Right lobe of liver (tissue), 6 donors: ENCODE data around the gene CCL21. TPM values are rescaled to one million over a fixed set of nuclear protein-coding genes. Genes with fewer than 3 reads are reported as not detected.
"Not testable (repeated sequence)": the region's sequence is repeated elsewhere in the genome, so short reads cannot be mapped to it uniquely, and the experiment has no call there.

Source experiments
- ATAC-seq, 4 donors: fragments of 200-7000 bp; cut with Tn5 transposase; one replicate each; pipeline ENCODE4 v1.9.1; 2020; ENCODE audit warnings: mild to moderate bottlenecking in 4 of 4, moderate library complexity in 4 of 4
- DNase-seq, 3 donors: peaks; one replicate each; pipeline ENCODE4 v3.0.0-alpha.2; 2020
- H3K27ac ChIP-seq, 3 donors: fragments of 200-600 bp; one replicate each; pipeline ENCODE4 v1.8.0; 2022
- H3K27me3 ChIP-seq, 2 donors: fragments of 200-600 bp; one replicate each; pipeline ENCODE4 v1.8.0; 2022
- H3K36me3 ChIP-seq, 4 donors: fragments of 200-600 bp; sonication (generic) in 1 of 4; one replicate each; pipeline versions ENCODE4 v1.5.1 to v1.8.0; 2017 to 2022; ENCODE audit warnings: control low read depth in 1 of 4
- H3K4me1 ChIP-seq, 4 donors: fragments of 200-600 bp; sonication (generic) in 1 of 4; one replicate each; pipeline versions ENCODE4 v1.5.1 to v1.8.0; 2017 to 2022; ENCODE audit warnings: control low read depth in 1 of 4
- H3K4me3 ChIP-seq, 3 donors: fragments of 200-600 bp; one replicate each; pipeline ENCODE4 v1.8.0; 2022
- H3K9me3 ChIP-seq, 4 donors: fragments of 200-600 bp; sonication (generic) in 1 of 4; one replicate each; pipeline versions ENCODE4 v1.5.1 to v1.8.0; 2017 to 2022; ENCODE audit warnings: control low read depth in 1 of 4
- POLR2A ChIP-seq: fragments of 450-650 bp; IDR thresholded peaks from one replicate; pipeline ENCODE4 v1.6.1; 2017; ENCODE audit warnings: antibody characterized with exemption, mild to moderate bottlenecking
- WGBS: methylation state at CpG from one replicate; pipeline ENCODE4 v1.1.6; 2018; ENCODE audit warnings: low coverage, low lambda C conversion rate; ENCODE audit not compliant: insufficient coverage; ENCODE audit errors: missing lambda C conversion rate; 5-methylcytosine and 5-hydroxymethylcytosine counted together
- intact Hi-C, 2 donors: fragments of 100-400 bp; cut with DNase I; formaldehyde crosslinking; loops; one replicate each; pipeline versions ENCODE4 v1.11.2 to v1.14.1; 2022
- total RNA-seq, 6 experiments: library from RNA; depleted of rRNA in 2 of 6; stranded (reverse); fragments of >200 nt in 2 of 6; fragmentation: NEBNext Ultra II Directional in 3 of 6; extraction: Animal tissue kit (Norgen Biotek cat#: 25700) in 3 of 6; gene quantifications; one replicate each; pipeline versions ENCODE4 v1.1.0 to v1.2.4, GENCODE V29; 2016 to 2023
- TF ChIP-seq, protein P1 (sequence below), 4 donors: fragments of 200-600 bp in 3 of 4; fragments of 450-650 bp in 1 of 4; IDR thresholded peaks; one replicate each; pipeline versions ENCODE4 v1.5.1 to v1.8.0; 2016 to 2022; ENCODE audit warnings: antibody characterized with exemption in 4 of 4, mild to moderate bottlenecking in 2 of 4
- donor health status: DM: no; HTN: yes; CAD: no.
- donor health status: DM: no; HTN: no; CAD: no.
- donor health status: DM: no; HTN: no; CAD: no.
- donor health status: DM: no; HTN: yes; CAD: no.
- donor health status: DM: no; HTN: yes; CAD: no.

The CCL21 gene
- total RNA-seq, 6 experiments from 2014 or later: 1.5 to 22.3 (median 7.6) TPM

DNA sequence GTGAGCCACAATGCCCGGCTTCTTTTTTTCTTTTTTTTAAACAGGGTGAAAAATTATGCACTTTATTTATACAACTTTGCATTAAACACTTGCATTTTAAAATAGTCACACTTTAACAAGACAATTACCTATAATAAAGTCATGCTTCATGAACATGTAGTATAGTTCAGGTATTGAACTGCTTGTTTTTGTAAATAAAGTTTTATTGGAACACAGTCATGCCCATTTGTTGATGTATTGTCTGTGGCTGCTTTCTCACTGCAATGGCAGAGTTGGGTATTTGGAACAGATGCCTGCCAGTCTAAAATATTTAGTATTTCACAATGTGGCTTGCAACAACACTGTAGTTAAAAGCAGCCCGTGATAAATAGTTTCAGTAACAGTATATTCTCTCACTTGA lies 32.8 kb upstream of the CCL21 start:
- Histone ChIP-seq H3K27me3 (no peaks in the 10 kb centered on the region), H3K9me3 (no peaks in the 10 kb centered on the region), H3K4me3 (no peak overlapping the region), H3K4me1 (no peaks in the 10 kb centered on the region), H3K36me3 (no peaks in the 10 kb centered on the region), H3K27ac (no peak overlapping the region)
- 96% methylated on average over 2 of the region's 2 CpGs for WGBS
- intact Hi-C loops: no loop called here
- no peak for DNase-seq
- no peak for TF ChIP-seq POLR2A
- TF ChIP-seq, protein P1, sequence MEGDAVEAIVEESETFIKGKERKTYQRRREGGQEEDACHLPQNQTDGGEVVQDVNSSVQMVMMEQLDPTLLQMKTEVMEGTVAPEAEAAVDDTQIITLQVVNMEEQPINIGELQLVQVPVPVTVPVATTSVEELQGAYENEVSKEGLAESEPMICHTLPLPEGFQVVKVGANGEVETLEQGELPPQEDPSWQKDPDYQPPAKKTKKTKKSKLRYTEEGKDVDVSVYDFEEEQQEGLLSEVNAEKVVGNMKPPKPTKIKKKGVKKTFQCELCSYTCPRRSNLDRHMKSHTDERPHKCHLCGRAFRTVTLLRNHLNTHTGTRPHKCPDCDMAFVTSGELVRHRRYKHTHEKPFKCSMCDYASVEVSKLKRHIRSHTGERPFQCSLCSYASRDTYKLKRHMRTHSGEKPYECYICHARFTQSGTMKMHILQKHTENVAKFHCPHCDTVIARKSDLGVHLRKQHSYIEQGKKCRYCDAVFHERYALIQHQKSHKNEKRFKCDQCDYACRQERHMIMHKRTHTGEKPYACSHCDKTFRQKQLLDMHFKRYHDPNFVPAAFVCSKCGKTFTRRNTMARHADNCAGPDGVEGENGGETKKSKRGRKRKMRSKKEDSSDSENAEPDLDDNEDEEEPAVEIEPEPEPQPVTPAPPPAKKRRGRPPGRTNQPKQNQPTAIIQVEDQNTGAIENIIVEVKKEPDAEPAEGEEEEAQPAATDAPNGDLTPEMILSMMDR (IDR thresholded peaks at IDR 0.05): no peak
- ATAC-seq: no peak

DNA sequence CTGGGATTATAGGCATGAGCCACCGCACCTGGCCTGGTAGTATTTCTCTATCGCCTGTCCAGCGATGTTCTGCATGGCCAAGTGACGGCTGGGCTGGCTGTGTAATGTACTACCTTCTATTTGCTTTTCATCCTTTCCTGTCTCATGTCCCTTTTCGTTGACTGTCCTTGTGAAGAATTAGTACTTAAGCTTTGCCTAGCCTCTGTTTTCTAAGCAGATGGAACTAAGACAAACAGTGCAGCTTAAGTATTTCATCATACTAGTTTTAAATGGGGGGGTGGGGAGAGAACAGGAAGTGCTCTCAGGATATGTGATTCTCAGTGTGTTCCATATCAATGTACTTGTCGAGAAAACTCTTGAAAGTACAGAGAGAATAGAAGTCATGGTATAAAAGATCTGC lies 31.7 kb upstream of the CCL21 start:
- no peaks in the 10 kb centered on the region for H3K4me1 ChIP-seq
- 58% methylated on average over 6 of the region's 6 CpGs for WGBS
- no peaks in the 10 kb centered on the region for H3K36me3 ChIP-seq
- H3K27ac ChIP-seq: no peak overlapping the region
- intact Hi-C loops: no loop called here
- ATAC-seq: peak in 1 of 4 donors; percentile 32
- no peak for TF ChIP-seq POLR2A
- TF ChIP-seq, protein P1 (IDR thresholded peaks at IDR 0.05): no peak
- H3K9me3 ChIP-seq: no peaks in the 10 kb centered on the region
- H3K27me3 ChIP-seq: no peaks in the 10 kb centered on the region
- no peak overlapping the region for H3K4me3 ChIP-seq
- no peak for DNase-seq

DNA sequence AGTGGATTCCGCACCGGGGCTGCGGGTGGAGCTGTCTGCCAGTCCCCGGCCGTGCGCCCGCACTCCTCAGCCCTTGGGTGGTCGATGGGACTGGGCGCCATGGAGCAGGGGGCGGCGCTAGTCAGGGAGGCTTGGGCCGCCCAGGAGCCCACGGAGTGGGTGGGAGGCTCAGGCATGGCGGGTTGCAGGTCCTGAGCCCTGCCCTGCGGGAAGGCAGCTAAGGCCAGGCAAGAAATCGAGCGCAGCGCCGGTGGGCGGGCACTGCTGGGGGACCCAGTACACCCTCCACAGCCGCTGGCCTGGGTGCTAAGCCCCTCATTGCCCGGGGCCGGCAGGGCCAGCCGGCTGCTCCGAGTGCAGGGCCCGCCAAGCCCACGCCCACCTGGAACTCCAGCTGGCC lies 30.2 kb upstream of the CCL21 start:
- ATAC-seq, H3K4me3 ChIP-seq, H3K9me3 ChIP-seq, H3K27me3 ChIP-seq, DNase-seq, H3K36me3 ChIP-seq, H3K27ac ChIP-seq, H3K4me1 ChIP-seq, intact Hi-C loops: not testable (repeated sequence)
- 80% methylated on average over 1 of the region's 27 CpGs for WGBS

DNA sequence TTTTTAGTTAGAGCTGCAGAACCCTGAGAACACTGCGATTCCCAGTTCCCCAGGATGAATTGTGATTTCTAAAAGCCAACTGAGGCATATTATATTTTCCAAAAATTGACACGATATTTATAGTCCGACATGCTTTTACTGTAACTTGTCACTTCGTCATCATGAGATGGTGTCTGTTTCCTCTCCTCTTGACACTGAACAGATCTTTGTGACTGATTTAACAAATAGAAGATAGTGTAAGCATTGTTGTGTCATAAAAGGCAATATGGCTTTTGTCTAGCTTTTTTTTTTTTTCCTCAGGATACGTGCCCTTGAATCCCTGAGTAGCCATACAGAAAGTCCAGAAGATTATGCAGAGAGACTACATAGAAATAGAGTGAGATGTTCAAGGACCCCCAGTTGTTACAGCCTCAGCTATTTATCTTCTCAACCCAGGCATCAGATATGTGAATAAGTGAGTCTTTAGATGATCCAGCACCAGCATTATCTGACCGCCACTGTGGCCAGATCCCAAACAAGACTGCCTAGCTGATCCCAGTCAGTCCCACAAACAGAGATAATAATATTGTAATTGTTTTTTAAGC lies 27.8 kb upstream of the CCL21 start:
- WGBS: 75% methylated on average over 6 of the region's 6 CpGs
- Histone ChIP-seq H3K4me3 (no peak overlapping the region), H3K27me3 (no peaks in the 10 kb centered on the region), H3K36me3 (no peaks in the 10 kb centered on the region), H3K9me3 (no peaks in the 10 kb centered on the region), H3K27ac (no peak overlapping the region), H3K4me1 (peaks cover 0 to 3% (median 0%) of the 10 kb centered on the region in 4 donors)
- intact Hi-C loops: no loop called here
- DNase-seq (no peak), ATAC-seq (no peak)
- no peak for TF ChIP-seq POLR2A
- TF ChIP-seq, protein P1 (IDR thresholded peaks at IDR 0.05): no peak

DNA sequence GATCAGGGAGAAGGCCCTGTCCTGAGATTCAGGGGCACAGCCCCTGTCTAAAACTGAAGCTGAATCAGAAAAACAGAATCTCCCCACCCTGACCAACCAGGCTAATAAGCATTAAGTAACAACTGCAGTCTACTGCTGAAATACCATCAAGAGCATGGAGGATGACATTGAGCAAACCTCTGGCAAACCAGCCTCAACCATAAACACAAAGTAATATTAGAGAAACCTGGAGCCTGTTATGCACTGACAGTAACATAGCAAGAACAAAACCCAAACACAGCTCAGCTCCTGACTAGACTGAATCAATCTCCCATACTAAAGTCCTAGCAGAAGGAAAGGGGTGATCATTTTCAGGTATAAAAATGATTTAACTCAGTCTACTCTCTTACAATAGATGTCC lies 24.8 kb upstream of the CCL21 start:
- DNase-seq (no peak), ATAC-seq (no peak)
- H3K27ac ChIP-seq: no peak overlapping the region
- H3K9me3 ChIP-seq: no peaks in the 10 kb centered on the region
- no peak overlapping the region for H3K4me3 ChIP-seq
- peaks cover 0 to 3% (median 0%) of the 10 kb centered on the region in 4 donors for H3K4me1 ChIP-seq
- TF ChIP-seq, protein P1 (IDR thresholded peaks at IDR 0.05): no peak
- TF ChIP-seq POLR2A: no peak
- intact Hi-C loops: no loop called here
- no peaks in the 10 kb centered on the region for H3K36me3 ChIP-seq
- H3K27me3 ChIP-seq: no peaks in the 10 kb centered on the region
